ENCODE data around the gene PCDH9.

Gene PCDH9

DNA sequence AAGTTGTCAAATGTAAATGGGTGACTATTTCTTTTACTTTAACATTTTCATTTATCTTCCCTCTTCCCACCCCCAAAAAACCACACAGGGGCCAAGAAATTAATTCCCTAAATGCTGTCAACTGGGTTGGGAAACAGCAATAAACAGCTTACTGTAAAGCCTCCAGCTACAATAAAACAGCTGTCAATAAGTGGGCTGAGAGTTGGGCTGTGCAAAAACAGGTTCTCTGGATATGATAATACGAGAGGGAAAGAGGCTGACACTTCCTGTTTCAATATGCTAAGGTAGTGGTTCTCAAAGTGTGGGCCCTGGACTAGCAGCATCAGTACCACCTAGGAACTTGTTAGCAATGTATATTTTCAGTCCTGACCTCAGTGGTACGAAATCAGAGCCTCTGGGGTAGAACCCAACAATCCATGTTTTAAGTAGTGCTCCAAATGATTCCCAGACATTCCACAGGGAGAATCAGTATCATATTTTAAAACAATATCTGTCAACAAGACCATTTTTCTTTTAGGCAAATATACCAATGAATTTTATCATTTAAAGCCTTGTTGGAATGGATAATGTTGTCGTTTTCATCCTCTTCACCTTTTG lies 8.4 kb downstream of the PCDH9 start:
- H3K9me3 ChIP-seq (ENCODE audit: control insufficient read depth, low read length), result no peaks in the 10 kb centered on the region
- H3K4me1 ChIP-seq (ENCODE audit: control insufficient read depth, insufficient read depth, low read length), result no peaks in the 10 kb centered on the region
- H3K4me3 ChIP-seq (ENCODE audit: low read length), result no peak overlapping the region
- H3K27me3 ChIP-seq (ENCODE audit: control insufficient read depth, insufficient read depth, low read length), result no peaks in the 10 kb centered on the region
- H3K36me3 ChIP-seq (ENCODE audit: control insufficient read depth, insufficient read depth, low read length), result no peaks in the 10 kb centered on the region
- H3K9ac ChIP-seq (ENCODE audit: low read length), result no peak overlapping the region

GRCh38 chr13:67219113-67219512 lies 11.0 kb downstream of the PCDH9 start:
- no peaks in the 10 kb centered on the region for H3K4me1 ChIP-seq (ENCODE audit: control insufficient read depth, insufficient read depth, low read length)
- no peak overlapping the region for H3K9ac ChIP-seq (ENCODE audit: low read length)
- H3K4me3 ChIP-seq (ENCODE audit: low read length), result no peak overlapping the region
- no peaks in the 10 kb centered on the region for H3K27me3 ChIP-seq (ENCODE audit: control insufficient read depth, insufficient read depth, low read length)
- no peaks in the 10 kb centered on the region for H3K36me3 ChIP-seq (ENCODE audit: control insufficient read depth, insufficient read depth, low read length)
- no peaks in the 10 kb centered on the region for H3K9me3 ChIP-seq (ENCODE audit: control insufficient read depth, low read length)

DNA sequence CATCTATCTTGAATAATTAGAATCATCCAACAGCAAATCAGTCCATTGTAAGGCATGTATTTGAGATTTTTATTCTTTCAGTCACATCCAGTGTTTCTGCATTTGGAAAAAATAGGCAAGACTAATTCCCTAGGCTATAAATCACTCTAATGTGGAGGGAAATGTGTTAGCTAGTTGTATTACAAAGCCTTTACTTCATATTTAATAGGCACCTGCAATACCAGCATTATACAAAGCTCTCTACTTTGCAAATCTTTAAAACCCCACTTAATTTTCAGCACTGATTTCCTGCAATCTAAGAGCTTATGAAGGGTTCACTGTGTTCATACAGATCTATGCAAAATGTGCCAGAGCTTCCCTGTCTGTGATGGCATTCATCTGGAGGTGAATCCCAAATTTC lies 12.3 kb downstream of the PCDH9 start:
- Histone ChIP-seq H3K4me3 (ENCODE audit: low read length) (no peak overlapping the region), H3K4me1 (ENCODE audit: control insufficient read depth, insufficient read depth, low read length) (no peaks in the 10 kb centered on the region), H3K36me3 (ENCODE audit: control insufficient read depth, insufficient read depth, low read length) (no peaks in the 10 kb centered on the region), H3K9ac (ENCODE audit: low read length) (no peak overlapping the region), H3K27me3 (ENCODE audit: control insufficient read depth, insufficient read depth, low read length) (no peaks in the 10 kb centered on the region), H3K9me3 (ENCODE audit: control insufficient read depth, low read length) (no peaks in the 10 kb centered on the region)

DNA sequence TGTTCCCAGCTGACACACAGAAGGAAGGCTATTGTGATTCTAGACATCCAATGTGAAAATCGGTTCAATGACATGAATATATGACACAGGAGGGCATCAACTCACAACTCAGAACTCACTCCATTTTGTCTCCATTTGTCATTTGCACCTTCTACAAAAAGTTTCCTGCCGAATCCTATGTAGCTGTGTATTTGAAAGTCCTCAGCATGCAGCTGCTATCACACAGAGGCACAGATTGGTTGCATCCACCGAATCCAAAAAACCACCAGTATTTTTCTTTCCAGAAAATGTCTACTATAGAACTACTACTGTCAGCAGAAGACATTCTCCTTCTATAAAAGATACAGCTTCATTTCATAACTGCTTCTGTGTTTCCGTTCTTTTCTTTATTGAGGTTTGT lies 13.3 kb downstream of the PCDH9 start:
- H3K27me3 ChIP-seq (ENCODE audit: control insufficient read depth, insufficient read depth, low read length), result no peaks in the 10 kb centered on the region
- H3K9me3 ChIP-seq (ENCODE audit: control insufficient read depth, low read length), result no peaks in the 10 kb centered on the region
- H3K9ac ChIP-seq (ENCODE audit: low read length), result no peak overlapping the region
- H3K36me3 ChIP-seq (ENCODE audit: control insufficient read depth, insufficient read depth, low read length), result no peaks in the 10 kb centered on the region
- H3K4me1 ChIP-seq (ENCODE audit: control insufficient read depth, insufficient read depth, low read length), result no peaks in the 10 kb centered on the region
- no peak overlapping the region for H3K4me3 ChIP-seq (ENCODE audit: low read length)

DNA sequence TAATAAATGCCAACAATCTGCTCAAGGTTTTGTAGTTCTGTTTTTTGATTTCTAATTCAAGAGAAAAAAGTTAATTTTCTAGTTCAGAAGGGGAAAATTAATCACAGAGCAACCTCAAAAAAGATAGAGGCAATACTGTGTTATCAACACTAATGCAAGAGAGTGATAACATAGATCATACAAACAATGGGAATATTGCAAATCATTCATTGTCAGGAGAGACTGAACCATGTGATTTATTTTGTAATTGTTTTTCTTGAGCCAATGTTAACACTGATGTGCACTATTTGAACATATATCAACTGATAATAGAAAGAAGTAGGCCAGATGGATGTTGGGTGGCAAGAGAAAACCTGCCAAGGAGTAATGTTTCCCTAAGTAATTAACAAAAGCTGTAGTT lies 19.9 kb downstream of the PCDH9 start:
- Histone ChIP-seq H3K4me3 (ENCODE audit: low read length) (no peak overlapping the region), H3K4me1 (ENCODE audit: control insufficient read depth, insufficient read depth, low read length) (no peaks in the 10 kb centered on the region), H3K9me3 (ENCODE audit: control insufficient read depth, low read length) (no peaks in the 10 kb centered on the region), H3K9ac (ENCODE audit: low read length) (no peak overlapping the region), H3K36me3 (ENCODE audit: control insufficient read depth, insufficient read depth, low read length) (no peaks in the 10 kb centered on the region), H3K27me3 (ENCODE audit: control insufficient read depth, insufficient read depth, low read length) (no peaks in the 10 kb centered on the region)

- Histone ChIP-seq H3K9me3 (ENCODE audit: control insufficient read depth, low read length) (no peaks in the 10 kb centered on the region), H3K4me3 (ENCODE audit: low read length) (no peak overlapping the region), H3K9ac (ENCODE audit: low read length) (no peak overlapping the region), H3K36me3 (ENCODE audit: control insufficient read depth, insufficient read depth, low read length) (no peaks in the 10 kb centered on the region), H3K27me3 (ENCODE audit: control insufficient read depth, insufficient read depth, low read length) (no peaks in the 10 kb centered on the region), H3K4me1 (ENCODE audit: control insufficient read depth, insufficient read depth, low read length) (no peaks in the 10 kb centered on the region)
Observed at GRCh38 chr13:67208552-67208951, 21.6 kb downstream of the PCDH9 start.

DNA sequence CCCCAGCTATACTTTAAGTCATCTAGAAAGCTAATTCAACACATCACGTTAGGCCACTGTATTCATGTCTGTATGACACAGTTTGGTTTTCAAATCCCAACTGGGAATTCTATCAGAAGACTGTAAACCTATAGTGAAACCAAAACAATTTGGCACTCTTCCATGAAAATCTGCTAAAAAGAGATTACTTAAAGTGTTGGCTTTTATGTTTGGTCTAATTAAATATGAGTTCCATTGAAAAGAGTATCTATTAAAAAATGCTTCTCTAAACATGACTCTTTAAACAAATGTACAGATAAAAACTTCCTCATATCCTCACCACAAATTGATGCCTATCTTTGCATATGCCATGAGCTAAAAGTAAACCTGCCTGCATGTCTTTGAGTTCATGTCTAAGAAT lies 25.4 kb downstream of the PCDH9 start:
- Histone ChIP-seq H3K9ac (ENCODE audit: low read length) (no peak overlapping the region), H3K27me3 (ENCODE audit: control insufficient read depth, insufficient read depth, low read length) (no peaks in the 10 kb centered on the region), H3K4me1 (ENCODE audit: control insufficient read depth, insufficient read depth, low read length) (no peaks in the 10 kb centered on the region), H3K9me3 (ENCODE audit: control insufficient read depth, low read length) (no peaks in the 10 kb centered on the region), H3K4me3 (ENCODE audit: low read length) (no peak overlapping the region), H3K36me3 (ENCODE audit: control insufficient read depth, insufficient read depth, low read length) (no peaks in the 10 kb centered on the region)

DNA sequence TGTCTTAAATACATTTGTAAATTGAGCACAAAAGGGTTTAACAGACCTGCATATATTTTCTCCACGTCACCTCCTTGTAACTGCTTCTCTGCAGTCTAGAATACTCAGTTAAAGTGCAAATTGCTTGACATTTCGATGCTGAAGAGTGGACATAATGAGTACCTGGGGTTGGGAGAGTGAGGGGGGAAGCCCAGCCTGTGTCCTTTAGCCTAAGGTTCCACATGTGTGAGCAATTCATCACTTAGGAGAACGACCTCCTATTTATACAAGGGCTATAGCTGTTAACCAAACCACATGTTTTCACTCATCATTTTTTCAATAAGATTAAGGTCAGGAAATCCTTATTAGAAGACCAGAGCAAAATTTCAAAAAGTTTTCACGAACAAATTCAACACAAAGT lies 29.5 kb downstream of the PCDH9 start:
- no peak overlapping the region for H3K4me3 ChIP-seq (ENCODE audit: low read length)
- no peaks in the 10 kb centered on the region for H3K36me3 ChIP-seq (ENCODE audit: control insufficient read depth, insufficient read depth, low read length)
- H3K4me1 ChIP-seq (ENCODE audit: control insufficient read depth, insufficient read depth, low read length), result no peaks in the 10 kb centered on the region
- no peaks in the 10 kb centered on the region for H3K27me3 ChIP-seq (ENCODE audit: control insufficient read depth, insufficient read depth, low read length)
- H3K9ac ChIP-seq (ENCODE audit: low read length), result no peak overlapping the region
- H3K9me3 ChIP-seq (ENCODE audit: control insufficient read depth, low read length), result no peaks in the 10 kb centered on the region

- Histone ChIP-seq H3K4me3 (ENCODE audit: low read length) (no peak overlapping the region), H3K36me3 (ENCODE audit: control insufficient read depth, insufficient read depth, low read length) (no peaks in the 10 kb centered on the region), H3K9me3 (ENCODE audit: control insufficient read depth, low read length) (no peaks in the 10 kb centered on the region), H3K4me1 (ENCODE audit: control insufficient read depth, insufficient read depth, low read length) (no peaks in the 10 kb centered on the region), H3K9ac (ENCODE audit: low read length) (no peak overlapping the region), H3K27me3 (ENCODE audit: control insufficient read depth, insufficient read depth, low read length) (no peaks in the 10 kb centered on the region)
Observed at GRCh38 chr13:67200183-67200582, 30.0 kb downstream of the PCDH9 start.

DNA sequence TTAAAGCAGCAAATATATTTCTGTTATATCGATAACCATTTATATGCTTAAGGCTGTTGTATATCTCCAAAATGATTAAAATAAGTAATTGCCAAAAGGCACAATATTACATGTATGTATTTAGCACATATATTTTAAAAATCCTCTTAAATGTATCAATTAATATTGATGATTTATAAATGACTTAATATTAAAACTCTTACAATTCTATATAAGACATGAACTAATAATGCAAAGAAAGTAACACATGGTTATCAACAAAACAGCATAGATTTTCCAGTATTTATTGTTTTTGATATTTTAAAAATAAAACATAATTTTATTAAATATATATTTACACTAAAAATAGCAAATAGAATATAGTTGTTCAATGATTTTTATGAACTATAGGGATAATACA lies 32.4 kb downstream of the PCDH9 start:
- Histone ChIP-seq H3K27me3 (ENCODE audit: control insufficient read depth, insufficient read depth, low read length) (peaks cover 2% of the 10 kb centered on the region), H3K4me1 (ENCODE audit: control insufficient read depth, insufficient read depth, low read length) (no peaks in the 10 kb centered on the region), H3K4me3 (ENCODE audit: low read length) (no peak overlapping the region), H3K9ac (ENCODE audit: low read length) (no peak overlapping the region), H3K36me3 (ENCODE audit: control insufficient read depth, insufficient read depth, low read length) (no peaks in the 10 kb centered on the region), H3K9me3 (ENCODE audit: control insufficient read depth, low read length) (no peaks in the 10 kb centered on the region)

DNA sequence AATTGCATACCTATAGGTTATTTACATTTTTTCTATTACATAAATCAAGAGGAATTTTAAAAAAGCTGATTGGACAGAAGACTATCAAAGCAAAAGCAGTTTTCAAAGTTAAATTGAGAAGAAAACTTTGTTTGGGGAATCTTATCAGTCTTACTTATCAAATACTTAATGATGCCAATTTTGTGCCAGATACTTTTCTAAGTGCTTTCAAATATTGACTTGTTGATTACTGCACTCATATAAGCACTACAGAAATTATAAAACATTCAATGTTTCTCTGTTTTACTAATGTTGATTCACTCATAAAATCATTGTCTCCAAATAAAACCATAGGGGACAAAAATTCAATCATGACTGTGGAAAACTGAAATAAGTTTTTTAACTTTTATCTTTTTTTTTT lies 36.2 kb downstream of the PCDH9 start:
- H3K36me3 ChIP-seq (ENCODE audit: control insufficient read depth, insufficient read depth, low read length), result no peaks in the 10 kb centered on the region
- H3K4me3 ChIP-seq (ENCODE audit: low read length), result no peak overlapping the region
- H3K27me3 ChIP-seq (ENCODE audit: control insufficient read depth, insufficient read depth, low read length), result peaks cover 3% of the 10 kb centered on the region
- no peak overlapping the region for H3K9ac ChIP-seq (ENCODE audit: low read length)
- no peaks in the 10 kb centered on the region for H3K4me1 ChIP-seq (ENCODE audit: control insufficient read depth, insufficient read depth, low read length)
- H3K9me3 ChIP-seq (ENCODE audit: control insufficient read depth, low read length), result no peaks in the 10 kb centered on the region

GRCh38 chr13:67192751-67193150 lies 37.4 kb downstream of the PCDH9 start:
- Histone ChIP-seq H3K4me3 (ENCODE audit: low read length) (no peak overlapping the region), H3K9ac (ENCODE audit: low read length) (no peak overlapping the region), H3K27me3 (ENCODE audit: control insufficient read depth, insufficient read depth, low read length) (peaks cover 3% of the 10 kb centered on the region), H3K36me3 (ENCODE audit: control insufficient read depth, insufficient read depth, low read length) (no peaks in the 10 kb centered on the region), H3K4me1 (ENCODE audit: control insufficient read depth, insufficient read depth, low read length) (no peaks in the 10 kb centered on the region), H3K9me3 (ENCODE audit: control insufficient read depth, low read length) (no peaks in the 10 kb centered on the region)

GRCh38 chr13:67186995-67187569 lies 43.1 kb downstream of the PCDH9 start:
- Histone ChIP-seq H3K27me3 (ENCODE audit: control insufficient read depth, insufficient read depth, low read length) (no peaks in the 10 kb centered on the region), H3K9ac (ENCODE audit: low read length) (no peak overlapping the region), H3K4me3 (ENCODE audit: low read length) (no peak overlapping the region), H3K4me1 (ENCODE audit: control insufficient read depth, insufficient read depth, low read length) (peaks cover 8% of the 10 kb centered on the region), H3K9me3 (ENCODE audit: control insufficient read depth, low read length) (no peaks in the 10 kb centered on the region), H3K36me3 (ENCODE audit: control insufficient read depth, insufficient read depth, low read length) (no peaks in the 10 kb centered on the region)

Data from mucosa of stomach (tissue), 1 donor.